Progenitor cell of endocrine pancreas (in vitro differentiated cells): ENCODE measurements around the gene DUSP22. TPM values are rescaled to one million over a fixed set of nuclear protein-coding genes. Genes with fewer than 3 reads are reported as not detected.

Source experiments
- DNase-seq: peaks from one replicate; pipeline ENCODE4 v3.0.0; 2021; ENCODE audit warnings: low spot score; ENCODE audit not compliant: unreplicated experiment
- H3K27ac Mint-ChIP-seq: 2 replicates; pipeline ENCODE4 v1.8.0; 2021; ENCODE audit warnings: mild to moderate bottlenecking, moderate library complexity, mixed read lengths
- H3K27me3 Mint-ChIP-seq: 2 replicates; pipeline ENCODE4 v1.8.0; 2021; ENCODE audit warnings: mixed read lengths
- H3K36me3 Mint-ChIP-seq: 2 replicates; pipeline ENCODE4 v1.8.0; 2022; ENCODE audit warnings: mixed read lengths; ENCODE audit not compliant: insufficient read depth
- H3K4me1 Mint-ChIP-seq: 2 replicates; pipeline ENCODE4 v1.8.0; 2021; ENCODE audit warnings: low read depth, mixed read lengths
- H3K4me3 Mint-ChIP-seq: 2 replicates; pipeline ENCODE4 v1.8.0; 2021; ENCODE audit warnings: low read depth, mild to moderate bottlenecking, moderate library complexity, mixed read lengths
- H3K9me3 Mint-ChIP-seq: 2 replicates; pipeline ENCODE4 v1.8.0; 2021; ENCODE audit warnings: low read depth, mixed read lengths
- total RNA-seq: library from RNA; stranded (reverse); gene quantifications from 2 replicates; pipeline ENCODE4 v1.2.1, GENCODE V29; 2021
- TF ChIP-seq, protein P1 (sequence below): fragments of 200-600 bp; sonication (generic); IDR thresholded peaks from one replicate; pipeline ENCODE4 v1.5.0; 2021; ENCODE audit warnings: antibody characterized with exemption, mild to moderate bottlenecking; ENCODE audit not compliant: unreplicated experiment

The DUSP22 gene
- total RNA-seq, 1 donor from 2014 or later: 40.4 TPM

DNA sequence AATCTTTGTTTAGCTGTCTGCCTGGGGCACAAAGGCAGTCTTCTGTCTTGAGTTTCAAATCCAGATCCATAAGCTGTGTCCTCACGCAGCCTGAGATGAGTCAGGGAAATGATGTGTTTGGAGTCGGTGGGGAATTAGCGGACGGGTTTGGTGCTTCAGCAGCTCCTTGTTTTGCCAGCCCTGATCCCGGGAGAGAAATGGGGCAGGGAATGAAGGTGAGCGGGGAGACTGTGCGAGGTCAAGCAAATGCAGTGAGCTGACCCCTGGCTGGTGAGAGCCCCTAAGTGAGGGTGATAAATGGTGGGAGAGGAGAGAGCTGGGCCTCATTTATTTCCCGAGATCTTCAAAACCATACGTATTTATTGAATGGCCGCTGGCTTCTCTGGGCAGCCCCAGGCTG lies 21.6 kb downstream of the DUSP22 start:
- Mint-ChIP-seq H3K27ac (no peak overlapping the region), H3K27me3 (no peaks in the 10 kb centered on the region), H3K4me1 (peaks cover 4% of the 10 kb centered on the region), H3K4me3 (no peak overlapping the region), H3K36me3 (peaks cover 1% of the 10 kb centered on the region), H3K9me3 (peaks cover 13% of the 10 kb centered on the region)
- DNase-seq: no peak
- TF ChIP-seq, protein P1, sequence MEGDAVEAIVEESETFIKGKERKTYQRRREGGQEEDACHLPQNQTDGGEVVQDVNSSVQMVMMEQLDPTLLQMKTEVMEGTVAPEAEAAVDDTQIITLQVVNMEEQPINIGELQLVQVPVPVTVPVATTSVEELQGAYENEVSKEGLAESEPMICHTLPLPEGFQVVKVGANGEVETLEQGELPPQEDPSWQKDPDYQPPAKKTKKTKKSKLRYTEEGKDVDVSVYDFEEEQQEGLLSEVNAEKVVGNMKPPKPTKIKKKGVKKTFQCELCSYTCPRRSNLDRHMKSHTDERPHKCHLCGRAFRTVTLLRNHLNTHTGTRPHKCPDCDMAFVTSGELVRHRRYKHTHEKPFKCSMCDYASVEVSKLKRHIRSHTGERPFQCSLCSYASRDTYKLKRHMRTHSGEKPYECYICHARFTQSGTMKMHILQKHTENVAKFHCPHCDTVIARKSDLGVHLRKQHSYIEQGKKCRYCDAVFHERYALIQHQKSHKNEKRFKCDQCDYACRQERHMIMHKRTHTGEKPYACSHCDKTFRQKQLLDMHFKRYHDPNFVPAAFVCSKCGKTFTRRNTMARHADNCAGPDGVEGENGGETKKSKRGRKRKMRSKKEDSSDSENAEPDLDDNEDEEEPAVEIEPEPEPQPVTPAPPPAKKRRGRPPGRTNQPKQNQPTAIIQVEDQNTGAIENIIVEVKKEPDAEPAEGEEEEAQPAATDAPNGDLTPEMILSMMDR: no peak

DNA sequence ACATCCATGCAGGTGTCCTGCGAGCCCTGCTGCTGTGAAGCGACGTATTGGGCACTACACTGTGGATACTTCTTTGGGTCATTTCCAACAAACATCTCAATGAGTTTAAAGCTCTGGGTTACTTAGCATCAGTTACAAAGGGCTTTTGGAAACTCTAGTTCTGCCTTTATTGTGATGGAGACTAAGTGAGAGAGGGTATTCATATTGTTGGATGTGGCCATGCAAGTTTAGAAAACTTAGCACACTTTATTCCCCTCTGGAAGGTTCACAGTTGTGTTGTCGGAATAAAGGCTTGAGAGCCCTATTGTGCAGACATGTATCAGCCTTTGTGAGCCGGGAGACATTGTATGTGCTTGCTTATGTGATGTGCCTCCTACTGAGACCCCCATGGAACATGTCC lies 22.1 kb downstream of the DUSP22 start:
- no peak for DNase-seq
- H3K4me1 Mint-ChIP-seq: peaks cover 4% of the 10 kb centered on the region
- no peak overlapping the region for H3K4me3 Mint-ChIP-seq
- peaks cover 11% of the 10 kb centered on the region for H3K9me3 Mint-ChIP-seq
- no peak overlapping the region for H3K27ac Mint-ChIP-seq
- TF ChIP-seq, protein P1: no peak
- H3K27me3 Mint-ChIP-seq: no peaks in the 10 kb centered on the region
- peaks cover 1% of the 10 kb centered on the region for H3K36me3 Mint-ChIP-seq

GRCh38 chr6:315226-315625 lies 22.9 kb downstream of the DUSP22 start:
- no peak overlapping the region for H3K27ac Mint-ChIP-seq
- peaks cover 11% of the 10 kb centered on the region for H3K9me3 Mint-ChIP-seq
- no peak overlapping the region for H3K4me3 Mint-ChIP-seq

GRCh38 chr6:315921-316752 lies 23.9 kb downstream of the DUSP22 start:
- DNase-seq: no peak

More at GRCh38 chr6:315226-315625, 22.9 kb downstream of the DUSP22 start:
- TF ChIP-seq, protein P1: no peak
- H3K4me1 Mint-ChIP-seq: peaks cover 4% of the 10 kb centered on the region
- H3K27me3 Mint-ChIP-seq: no peaks in the 10 kb centered on the region
- peaks cover 1% of the 10 kb centered on the region for H3K36me3 Mint-ChIP-seq
- DNase-seq: no peak

GRCh38 chr6:316753-317038 lies 24.4 kb downstream of the DUSP22 start:
- no peak overlapping the region for H3K27ac Mint-ChIP-seq
- TF ChIP-seq, protein P1: no peak
- H3K9me3 Mint-ChIP-seq: peaks cover 10% of the 10 kb centered on the region
- H3K4me3 Mint-ChIP-seq: no peak overlapping the region
- H3K36me3 Mint-ChIP-seq: peaks cover under 1% of the 10 kb centered on the region
- no peak for DNase-seq
- H3K4me1 Mint-ChIP-seq: peaks cover 4% of the 10 kb centered on the region
- no peaks in the 10 kb centered on the region for H3K27me3 Mint-ChIP-seq

More at GRCh38 chr6:315921-316752, 23.9 kb downstream of the DUSP22 start:
- Mint-ChIP-seq H3K36me3 (peaks cover 1% of the 10 kb centered on the region), H3K4me1 (peaks cover 4% of the 10 kb centered on the region), H3K27ac (no peak overlapping the region), H3K4me3 (no peak overlapping the region), H3K9me3 (peaks cover 11% of the 10 kb centered on the region), H3K27me3 (no peaks in the 10 kb centered on the region)
- TF ChIP-seq, protein P1: no peak
